ENCODE results near the gene TM9SF3. TPM values are rescaled to one million over a fixed set of nuclear protein-coding genes. Genes with fewer than 3 reads are reported as not detected.

The TM9SF3 gene
- total and polyA plus RNA-seq, 2 experiments from 2014 or later: 141 to 186 TPM

DNA sequence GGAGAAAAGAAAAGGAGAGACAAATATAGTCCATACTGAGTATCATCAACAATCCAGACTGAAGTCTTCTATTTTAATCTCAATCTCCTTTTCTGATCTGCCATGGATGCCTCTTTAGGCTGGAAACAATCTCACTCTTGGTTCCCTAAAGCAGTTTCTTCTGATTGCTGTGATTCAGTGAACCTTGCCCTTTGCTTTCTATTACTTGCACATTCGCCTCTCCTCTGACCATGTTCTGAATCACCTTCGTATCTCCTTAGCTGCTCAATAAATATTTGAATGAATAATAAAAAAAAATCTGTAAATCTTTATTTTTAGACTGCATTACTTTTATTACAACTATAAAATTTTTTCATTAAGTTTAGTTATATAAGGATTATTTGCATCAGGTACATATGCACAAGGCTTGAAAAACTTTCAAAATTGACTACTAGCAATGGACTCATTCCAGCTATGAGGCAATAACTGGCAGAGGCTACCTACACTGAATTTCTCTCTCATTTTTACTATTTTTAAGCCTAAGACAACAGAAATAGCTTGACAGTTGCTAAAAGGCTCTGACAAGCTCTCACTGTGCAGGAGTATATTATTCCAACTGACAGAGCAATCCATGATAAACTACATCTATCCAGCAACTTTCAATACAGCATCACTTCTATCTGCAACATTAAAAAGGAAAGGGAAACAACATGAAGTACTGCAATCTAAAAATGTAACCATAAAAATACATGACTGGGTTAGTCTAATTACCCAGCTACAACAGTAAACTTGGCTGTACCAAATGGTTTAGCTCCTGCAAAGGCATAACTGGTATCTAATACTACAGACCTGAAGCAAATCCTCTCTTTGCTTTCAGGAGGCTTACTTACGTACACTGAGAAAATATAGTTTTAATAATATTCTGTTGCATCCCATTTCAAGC is 25.6 kb downstream of the TM9SF3 start:
- H3K9me3 ChIP-seq (ENCODE audit: low read depth): no peaks in the 10 kb centered on the region
- no peaks in the 10 kb centered on the region for H3K4me1 ChIP-seq (ENCODE audit: insufficient read depth)
- peaks cover 69% of the 10 kb centered on the region for H3K79me2 ChIP-seq
- no peaks in the 10 kb centered on the region for H3K36me3 ChIP-seq (replicated peaks; ENCODE audit: insufficient read depth, low read depth)
- H3K4me2 ChIP-seq: no peak overlapping the region
- TF ChIP-seq EZH2 (IDR thresholded peaks at IDR 0.05; ENCODE audit: borderline replicate concordance): no peak
- TF ChIP-seq, protein P1, sequence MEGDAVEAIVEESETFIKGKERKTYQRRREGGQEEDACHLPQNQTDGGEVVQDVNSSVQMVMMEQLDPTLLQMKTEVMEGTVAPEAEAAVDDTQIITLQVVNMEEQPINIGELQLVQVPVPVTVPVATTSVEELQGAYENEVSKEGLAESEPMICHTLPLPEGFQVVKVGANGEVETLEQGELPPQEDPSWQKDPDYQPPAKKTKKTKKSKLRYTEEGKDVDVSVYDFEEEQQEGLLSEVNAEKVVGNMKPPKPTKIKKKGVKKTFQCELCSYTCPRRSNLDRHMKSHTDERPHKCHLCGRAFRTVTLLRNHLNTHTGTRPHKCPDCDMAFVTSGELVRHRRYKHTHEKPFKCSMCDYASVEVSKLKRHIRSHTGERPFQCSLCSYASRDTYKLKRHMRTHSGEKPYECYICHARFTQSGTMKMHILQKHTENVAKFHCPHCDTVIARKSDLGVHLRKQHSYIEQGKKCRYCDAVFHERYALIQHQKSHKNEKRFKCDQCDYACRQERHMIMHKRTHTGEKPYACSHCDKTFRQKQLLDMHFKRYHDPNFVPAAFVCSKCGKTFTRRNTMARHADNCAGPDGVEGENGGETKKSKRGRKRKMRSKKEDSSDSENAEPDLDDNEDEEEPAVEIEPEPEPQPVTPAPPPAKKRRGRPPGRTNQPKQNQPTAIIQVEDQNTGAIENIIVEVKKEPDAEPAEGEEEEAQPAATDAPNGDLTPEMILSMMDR (IDR thresholded peaks at IDR 0.05; ENCODE audit: poor library complexity): no peak
- no peak for TF ChIP-seq EZH2phosphoT487 (IDR thresholded peaks at IDR 0.05; ENCODE audit: low read depth, severe bottlenecking, unreplicated experiment)
- no peaks in the 10 kb centered on the region for H3K27me3 ChIP-seq
- H4K20me1 ChIP-seq (ENCODE audit: insufficient read depth, poor library complexity, severe bottlenecking): peaks cover 42% of the 10 kb centered on the region
- no peak overlapping the region for H3K4me3 ChIP-seq
- 74% methylated on average over 3 of the region's 3 CpGs for WGBS (ENCODE audit: low lambda C conversion rate, missing lambda C conversion rate)
- H3K9me2 ChIP-seq (replicated peaks; ENCODE audit: insufficient read depth): no peaks in the 10 kb centered on the region
- no peak overlapping the region for H2AFZ ChIP-seq
- H3K27ac ChIP-seq: no peak overlapping the region
- peak; percentile 25 for DNase-seq (ENCODE audit: low spot score)

DNA sequence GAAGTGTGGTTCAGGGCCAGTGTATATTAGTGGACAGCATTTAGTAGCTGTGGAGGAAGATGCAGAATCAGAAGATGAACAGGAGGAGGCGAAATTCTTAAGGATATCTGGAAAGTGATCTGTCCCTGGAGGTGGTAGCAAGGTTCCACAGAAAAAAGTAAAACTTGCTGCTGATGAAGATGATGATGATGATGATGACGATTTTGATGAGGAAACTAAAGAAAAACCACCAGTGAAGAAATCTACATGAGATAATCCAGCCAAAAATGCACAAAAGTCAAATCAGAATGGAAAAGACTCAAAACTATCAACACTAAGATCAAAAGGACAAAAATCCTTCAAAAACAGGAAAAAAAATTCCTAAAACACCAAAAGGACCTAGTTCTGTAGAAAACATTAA is 26.3 kb downstream of the TM9SF3 start:
- H2AFZ ChIP-seq: no peak overlapping the region
- no peak for DNase-seq (ENCODE audit: low spot score)
- no peaks in the 10 kb centered on the region for H3K9me2 ChIP-seq (replicated peaks; ENCODE audit: insufficient read depth)
- no peak overlapping the region for H3K27ac ChIP-seq
- H3K36me3 ChIP-seq (replicated peaks; ENCODE audit: insufficient read depth, low read depth): no peaks in the 10 kb centered on the region
- H3K4me3 ChIP-seq: no peak overlapping the region
- TF ChIP-seq, protein P1 (IDR thresholded peaks at IDR 0.05; ENCODE audit: poor library complexity): no peak
- no peak for TF ChIP-seq EZH2 (IDR thresholded peaks at IDR 0.05; ENCODE audit: borderline replicate concordance)
- TF ChIP-seq EZH2phosphoT487 (IDR thresholded peaks at IDR 0.05; ENCODE audit: low read depth, severe bottlenecking, unreplicated experiment): no peak
- H3K4me2 ChIP-seq: no peak overlapping the region
- H3K4me1 ChIP-seq (ENCODE audit: insufficient read depth): no peaks in the 10 kb centered on the region
- WGBS (ENCODE audit: low lambda C conversion rate, missing lambda C conversion rate): 98% methylated on average over 2 of the region's 2 CpGs
- H3K27me3 ChIP-seq: no peaks in the 10 kb centered on the region
- peaks cover 40% of the 10 kb centered on the region for H4K20me1 ChIP-seq (ENCODE audit: insufficient read depth, poor library complexity, severe bottlenecking)
- H3K9me3 ChIP-seq (ENCODE audit: low read depth): no peaks in the 10 kb centered on the region
- H3K79me2 ChIP-seq: peaks cover 65% of the 10 kb centered on the region

- no peaks in the 10 kb centered on the region for H3K27me3 ChIP-seq
- H3K27ac ChIP-seq: no peak overlapping the region
- peaks cover 60% of the 10 kb centered on the region for H3K79me2 ChIP-seq
- DNase-seq (ENCODE audit: low spot score): peak; percentile 20
- H3K4me3 ChIP-seq: no peak overlapping the region
- no peak overlapping the region for H3K4me2 ChIP-seq
- no peaks in the 10 kb centered on the region for H3K4me1 ChIP-seq (ENCODE audit: insufficient read depth)
- TF ChIP-seq EZH2phosphoT487 (IDR thresholded peaks at IDR 0.05; ENCODE audit: low read depth, severe bottlenecking, unreplicated experiment) (no peak), EZH2 (IDR thresholded peaks at IDR 0.05; ENCODE audit: borderline replicate concordance) (no peak)
- TF ChIP-seq, protein P1 (IDR thresholded peaks at IDR 0.05; ENCODE audit: poor library complexity): peak; percentile 50
- 90% methylated on average over 1 of the region's 1 CpG for WGBS (ENCODE audit: low lambda C conversion rate, missing lambda C conversion rate)
- H3K36me3 ChIP-seq (replicated peaks; ENCODE audit: insufficient read depth, low read depth): no peaks in the 10 kb centered on the region
- no peak overlapping the region for H2AFZ ChIP-seq
- H3K9me3 ChIP-seq (ENCODE audit: low read depth): no peaks in the 10 kb centered on the region
- no peaks in the 10 kb centered on the region for H3K9me2 ChIP-seq (replicated peaks; ENCODE audit: insufficient read depth)
- H4K20me1 ChIP-seq (ENCODE audit: insufficient read depth, poor library complexity, severe bottlenecking): peaks cover 20% of the 10 kb centered on the region
Observed at GRCh38 chr10:96556003-96556402, 30.8 kb downstream of the TM9SF3 start.
